Hippocampal formation (tissue), 2 donors: Measurements from ENCODE around the gene APOC4.

Experiments
- DNase-seq, 2 donors: peaks; one replicate each; lab custom pipeline; 2025; lab: John Stamatoyannopoulos, UW

APOC4 gene

DNA sequence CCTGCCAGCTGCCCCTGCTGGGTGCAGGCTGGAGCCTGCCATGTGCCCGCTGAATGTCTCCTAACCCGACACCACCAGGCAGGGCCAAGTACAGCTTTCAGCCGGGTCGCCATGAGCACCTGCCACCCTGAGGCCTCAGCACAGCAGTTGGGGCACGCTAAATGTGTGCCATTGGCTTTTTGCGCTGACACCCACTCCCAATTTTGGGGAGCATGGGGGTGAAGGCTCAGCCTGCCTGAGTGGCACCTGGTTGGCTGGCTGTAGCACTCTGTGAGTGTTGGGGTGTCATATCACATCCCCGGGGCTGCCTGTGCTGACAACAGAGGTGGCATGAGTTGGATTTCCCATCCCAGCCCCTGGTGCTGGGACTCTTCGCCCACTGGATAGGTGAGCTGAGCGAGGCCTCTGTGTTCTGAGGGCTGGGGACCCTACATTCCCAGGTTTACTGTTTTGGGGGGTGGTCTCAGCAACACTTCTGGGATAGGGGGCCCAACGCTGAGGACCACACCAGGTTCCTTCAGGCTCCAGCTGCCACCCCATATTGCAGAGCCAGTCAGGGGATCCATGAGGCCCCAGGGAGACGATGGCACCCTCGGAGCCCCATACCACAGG lies 52.0 kb downstream of the APOC4 start:
- DNase-seq, result no peak
